HG02798 (cell line): ENCODE data around the gene HSFX1.
"Not testable (repeated sequence)": the region's sequence is repeated elsewhere in the genome, so short reads cannot be mapped to it uniquely, and the experiment has no call there.

Experiments used
- ATAC-seq: cut with Tn5 transposase; IDR thresholded peaks from one replicate; pipeline ENCODE4 v1.9.1; 2021; ENCODE audit warnings: mild to moderate bottlenecking; ENCODE audit not compliant: unreplicated experiment, poor library complexity

HSFX1 gene

GRCh38 chrX:149773768-149774167 is at the start of gene HSFX1:
TSS of gene HSFX1 (plus strand) at chrX:149774068. CDS start at chrX:149774682, 614 bp downstream.
- ATAC-seq, result not testable (repeated sequence)

- not testable (repeated sequence) for ATAC-seq
These were observed 46.6 kb upstream of the HSFX1 start for GRCh38 chrX:149727308-149727707.

DNA sequence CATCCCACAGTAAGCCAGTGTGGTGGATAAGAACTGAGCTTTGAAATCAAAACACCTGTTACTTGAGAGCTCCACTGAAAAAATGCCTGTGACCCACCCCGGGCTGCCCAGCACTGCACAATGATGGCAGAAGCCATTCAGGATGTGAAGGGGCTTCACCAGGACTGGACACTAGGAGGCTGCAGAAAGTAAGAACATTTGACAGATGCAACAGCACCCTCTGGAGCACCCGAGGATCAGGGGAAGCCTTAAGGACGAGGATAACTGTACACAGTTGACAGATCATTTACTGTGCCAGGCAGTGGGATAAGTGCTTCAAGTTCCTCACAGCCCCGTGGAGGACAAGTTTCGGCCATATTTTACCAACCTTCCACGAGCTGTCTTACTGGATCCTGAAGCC is 31.6 kb upstream of the HSFX1 start:
- ATAC-seq, result not testable (repeated sequence)

DNA sequence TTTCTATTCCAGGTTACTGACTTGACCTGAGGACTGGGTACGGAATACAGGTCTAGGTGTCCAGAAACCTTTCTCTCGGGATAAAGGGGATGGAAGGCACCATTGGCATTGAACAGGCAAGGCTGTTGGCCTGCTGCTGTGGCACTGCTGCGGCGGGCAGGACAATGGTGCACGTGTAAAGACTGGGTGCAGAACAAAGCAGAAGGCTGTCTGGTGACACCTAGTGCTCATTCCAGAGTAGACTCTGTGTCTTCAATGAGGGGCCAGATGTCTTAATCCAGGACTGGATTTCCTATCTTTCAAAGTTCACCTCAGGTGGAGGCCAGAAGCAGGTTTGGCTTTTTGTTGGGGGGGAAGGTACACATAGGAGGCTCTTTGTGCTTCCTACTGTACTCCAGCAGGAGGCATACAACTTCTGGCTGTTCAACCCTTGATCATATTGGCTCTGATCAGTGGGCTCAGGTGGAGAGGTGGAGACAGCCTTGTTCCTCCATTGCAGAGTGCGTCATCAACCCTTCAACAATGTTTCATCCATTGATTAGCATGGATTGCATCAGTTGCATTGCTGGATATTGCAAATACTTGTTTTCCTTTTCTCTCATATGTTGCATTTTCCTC is 27.4 kb upstream of the HSFX1 start:
- not testable (repeated sequence) for ATAC-seq

GRCh38 chrX:149757206-149758067 is 16.4 kb upstream of the HSFX1 start:
- no peak for ATAC-seq

GRCh38 chrX:149758068-149758714 is 15.7 kb upstream of the HSFX1 start:
- ATAC-seq, result no peak

GRCh38 chrX:149758715-149759078 is 15.2 kb upstream of the HSFX1 start:
- not testable (repeated sequence) for ATAC-seq

DNA sequence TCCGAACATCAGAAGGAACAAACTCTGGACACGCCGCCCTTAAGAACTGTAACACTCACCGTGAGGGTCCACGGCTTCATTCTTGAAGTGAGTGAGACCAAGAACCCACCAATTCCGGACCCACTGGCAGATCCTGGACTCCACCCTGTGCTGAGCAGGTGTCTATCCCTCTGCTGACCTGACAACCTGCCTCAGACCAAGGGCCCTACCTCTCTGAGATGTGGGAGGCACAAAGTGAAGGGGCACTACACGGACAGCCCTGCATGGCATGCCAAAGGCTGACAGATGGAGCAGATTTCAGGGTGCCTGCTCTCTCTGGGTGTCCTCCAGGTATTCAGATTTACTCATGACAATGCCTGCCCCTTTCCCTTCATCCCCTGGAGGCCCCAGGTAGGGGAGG is 14.0 kb upstream of the HSFX1 start:
- no peak for ATAC-seq

- ATAC-seq, result no peak
These were observed 12.9 kb upstream of the HSFX1 start for GRCh38 chrX:149760965-149761364.

GRCh38 chrX:149761858-149762674 is 11.8 kb upstream of the HSFX1 start:
- not testable (repeated sequence) for ATAC-seq

DNA sequence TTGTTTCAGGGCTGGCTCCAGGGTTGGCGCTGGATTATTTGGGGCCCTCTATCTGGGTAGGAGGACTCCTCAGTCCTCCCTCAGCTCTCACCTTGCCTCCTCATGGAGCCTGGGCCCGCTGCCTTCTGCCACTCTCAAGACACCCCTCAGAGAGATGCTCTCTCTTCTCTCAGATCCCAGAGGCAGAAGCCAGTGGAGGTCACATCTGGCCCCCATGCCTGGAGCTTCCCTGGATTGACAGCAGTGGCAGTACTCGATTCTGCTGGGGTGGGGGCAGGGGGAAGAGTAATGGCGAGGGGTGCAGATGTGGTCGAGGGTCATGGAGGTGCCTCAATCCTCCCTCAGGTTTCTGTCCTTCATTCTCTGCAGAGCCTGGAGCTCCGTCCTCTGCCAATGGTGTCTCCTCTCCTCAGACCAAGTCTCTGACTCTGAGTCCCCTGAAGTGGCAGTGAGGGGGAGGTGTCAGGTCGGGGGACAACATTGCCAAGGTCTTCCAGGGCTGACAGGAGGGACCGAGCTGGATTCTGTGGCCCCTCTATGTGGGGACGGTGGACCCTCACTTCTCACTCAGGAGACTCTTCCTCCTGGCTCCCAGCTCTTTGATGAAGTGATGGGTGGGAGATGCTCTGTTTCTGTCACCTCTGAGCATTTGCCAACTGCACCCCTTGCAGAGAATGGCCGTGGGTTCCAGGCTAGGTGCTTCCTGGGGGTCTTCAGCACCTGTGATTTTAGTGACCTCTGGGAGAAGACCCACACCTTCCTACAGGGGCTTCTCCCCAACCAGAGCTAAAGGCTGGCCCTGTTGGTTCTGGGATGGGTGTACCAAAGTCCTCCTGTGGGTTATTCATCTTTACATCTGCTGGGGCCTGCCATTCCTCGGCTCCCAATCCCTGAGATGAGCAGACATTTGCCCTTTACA is 10.9 kb upstream of the HSFX1 start:
- ATAC-seq, result no peak

DNA sequence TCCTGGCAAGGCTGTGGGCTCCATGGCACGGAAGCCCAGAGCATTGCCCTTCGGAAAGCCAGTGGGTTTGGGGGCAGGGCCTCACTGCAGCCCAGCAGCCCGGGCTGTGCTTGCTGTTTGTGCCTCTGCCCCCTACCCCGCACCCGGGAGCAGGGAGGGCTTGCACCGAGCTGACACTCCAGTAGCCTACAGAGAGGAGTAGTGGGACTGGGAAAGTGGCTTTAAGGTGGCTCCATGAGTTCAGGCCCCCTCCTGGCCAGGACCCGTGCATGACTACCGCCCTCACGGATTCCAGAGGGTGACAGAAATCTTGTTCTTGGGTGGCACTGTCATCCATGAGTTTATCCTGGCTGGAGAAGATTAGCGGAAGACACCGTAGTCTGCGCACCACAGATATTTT is 3.5 kb upstream of the HSFX1 start:
- ATAC-seq, result not testable (repeated sequence)

GRCh38 chrX:149773026-149773425 is 842 bp upstream of the HSFX1 start:
- not testable (repeated sequence) for ATAC-seq

GRCh38 chrX:149777999-149778398 is 4.1 kb downstream of the HSFX1 start:
- not testable (repeated sequence) for ATAC-seq

- ATAC-seq, result not testable (repeated sequence)
These were observed 7.9 kb downstream of the HSFX1 start, which contains the start of gene MAGEA9 for GRCh38 chrX:149781727-149782126. TSS of gene MAGEA9 (plus strand) at chrX:149781930. CDS start at chrX:149786211, 4,281 bp downstream.

GRCh38 chrX:149795531-149795930 is 21.7 kb downstream of the HSFX1 start:
- ATAC-seq, result peak; percentile 99

- no peak for ATAC-seq
These were observed 25.3 kb downstream of the HSFX1 start for GRCh38 chrX:149799095-149799714.

GRCh38 chrX:149799938-149800337 is 26.1 kb downstream of the HSFX1 start:
- no peak for ATAC-seq
